ENCODE data around the gene RAB3D. TPM values are rescaled to one million over a fixed set of nuclear protein-coding genes. Genes with fewer than 3 reads are reported as not detected.

RAB3D gene
- total and polyA plus RNA-seq, 4 donors: 16.0 to 73.2 (median 23.3) TPM

DNA sequence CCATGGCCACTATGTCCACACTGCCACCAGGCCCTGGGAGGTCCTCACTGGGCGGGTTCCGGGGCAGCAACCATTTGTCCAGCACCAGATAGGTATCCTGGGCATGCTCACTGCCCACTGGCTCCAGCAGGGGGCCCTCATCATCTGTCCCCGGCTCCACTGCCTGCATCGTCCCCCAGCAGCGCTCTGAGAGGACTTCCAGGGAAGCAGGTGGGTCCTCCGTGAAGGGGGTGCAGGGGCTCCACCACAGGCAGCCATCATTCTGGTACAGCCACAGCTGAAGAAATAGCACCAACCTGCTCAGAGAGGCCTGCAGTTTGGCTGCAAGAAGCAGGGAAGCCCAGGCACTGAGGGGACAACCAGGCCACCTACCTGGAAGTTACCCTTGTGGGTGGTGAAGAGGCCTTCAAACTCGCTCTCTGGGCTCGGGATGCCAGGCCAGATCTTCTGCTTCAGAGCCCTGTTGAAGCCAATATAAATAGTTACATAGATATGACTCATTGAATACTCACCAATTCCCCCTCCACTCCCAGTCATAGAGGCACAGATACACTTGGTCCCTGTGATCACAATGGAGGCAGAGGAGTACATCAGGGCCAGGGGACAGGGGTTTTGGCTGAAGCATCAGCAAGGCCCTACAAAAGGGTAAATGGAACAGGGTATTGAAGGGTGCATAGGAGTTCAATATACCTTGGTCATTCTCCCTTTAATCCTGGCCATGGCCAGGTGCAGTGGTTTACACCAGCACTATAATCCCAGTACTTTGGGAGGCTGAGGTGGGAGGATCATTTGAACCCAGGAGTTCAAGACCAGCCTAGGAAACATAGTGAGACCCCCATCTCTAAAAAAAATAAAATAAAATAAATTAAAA lies 39.1 kb upstream of the RAB3D start:
- Histone ChIP-seq H3K9ac (ENCODE audit: insufficient read depth in 1 of 2, low read length in 2 of 2) (no peak overlapping the region), H3K27ac (ENCODE audit: low read depth in 1 of 2, low read length in 1 of 2) (peak overlapping the region in 1 of 2 donors; percentile 26), H3K9me3 (ENCODE audit: control insufficient read depth in 4 of 4, insufficient read depth in 3 of 4, low read length in 3 of 4) (peaks cover 0 to 2% (median 0%) of the 10 kb centered on the region in 4 donors), H3K36me3 (ENCODE audit: control insufficient read depth in 4 of 4, insufficient read depth in 4 of 4, low read length in 4 of 4) (peaks cover 0 to 5% (median 0%) of the 10 kb centered on the region in 4 donors), H3K4me1 (ENCODE audit: control insufficient read depth in 5 of 5, insufficient read depth in 5 of 5, low read length in 5 of 5) (peaks cover 0 to 32% (median 16%) of the 10 kb centered on the region in 5 donors), H3K4me3 (no peak overlapping the region), H3K27me3 (ENCODE audit: control insufficient read depth in 3 of 3, insufficient read depth in 3 of 3, low read length in 2 of 3) (peaks cover 0 to 6% (median 3%) of the 10 kb centered on the region in 3 donors)
- DNase-seq (peak; percentile 43 to 59 (median 54)), ATAC-seq (ENCODE audit: insufficient read depth, low FRiP score) (no peak)
- TF ChIP-seq, protein P1, sequence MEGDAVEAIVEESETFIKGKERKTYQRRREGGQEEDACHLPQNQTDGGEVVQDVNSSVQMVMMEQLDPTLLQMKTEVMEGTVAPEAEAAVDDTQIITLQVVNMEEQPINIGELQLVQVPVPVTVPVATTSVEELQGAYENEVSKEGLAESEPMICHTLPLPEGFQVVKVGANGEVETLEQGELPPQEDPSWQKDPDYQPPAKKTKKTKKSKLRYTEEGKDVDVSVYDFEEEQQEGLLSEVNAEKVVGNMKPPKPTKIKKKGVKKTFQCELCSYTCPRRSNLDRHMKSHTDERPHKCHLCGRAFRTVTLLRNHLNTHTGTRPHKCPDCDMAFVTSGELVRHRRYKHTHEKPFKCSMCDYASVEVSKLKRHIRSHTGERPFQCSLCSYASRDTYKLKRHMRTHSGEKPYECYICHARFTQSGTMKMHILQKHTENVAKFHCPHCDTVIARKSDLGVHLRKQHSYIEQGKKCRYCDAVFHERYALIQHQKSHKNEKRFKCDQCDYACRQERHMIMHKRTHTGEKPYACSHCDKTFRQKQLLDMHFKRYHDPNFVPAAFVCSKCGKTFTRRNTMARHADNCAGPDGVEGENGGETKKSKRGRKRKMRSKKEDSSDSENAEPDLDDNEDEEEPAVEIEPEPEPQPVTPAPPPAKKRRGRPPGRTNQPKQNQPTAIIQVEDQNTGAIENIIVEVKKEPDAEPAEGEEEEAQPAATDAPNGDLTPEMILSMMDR (IDR thresholded peaks at IDR 0.05; ENCODE audit: control extremely low read depth, extremely low read depth): peak; percentile 12
- WGBS, 2 donors: 46 to 51% methylated on average over 8 of the region's 8 CpGs

DNA sequence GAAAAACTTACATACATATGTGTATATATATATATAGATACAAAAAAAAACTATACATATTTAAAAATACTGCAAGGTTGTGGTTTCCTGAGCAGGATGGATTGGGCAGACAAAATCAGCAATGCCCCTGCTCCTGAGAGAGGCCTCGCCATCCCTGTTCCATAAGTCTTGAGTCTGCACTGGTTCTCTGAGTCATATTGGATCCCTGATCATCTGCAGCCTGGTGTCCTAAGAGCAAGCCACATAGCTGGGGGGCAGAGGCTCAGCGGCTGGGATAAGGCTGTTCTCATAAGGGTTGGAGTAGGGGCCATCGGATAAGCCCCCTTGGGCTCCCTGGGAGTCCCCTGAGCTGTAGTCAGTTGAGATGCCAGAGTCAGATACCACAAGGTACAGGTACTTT lies 38.3 kb upstream of the RAB3D start:
- TF ChIP-seq, protein P1 (IDR thresholded peaks at IDR 0.05; ENCODE audit: control extremely low read depth, extremely low read depth): no peak
- H3K27ac ChIP-seq (ENCODE audit: low read depth in 1 of 2, low read length in 1 of 2): peak overlapping the region in 1 of 2 donors; percentile 26
- H3K27me3 ChIP-seq (ENCODE audit: control insufficient read depth in 3 of 3, insufficient read depth in 3 of 3, low read length in 2 of 3): peaks cover 0 to 5% (median 2%) of the 10 kb centered on the region in 3 donors
- no peak overlapping the region for H3K4me3 ChIP-seq
- peaks cover 0 to 32% (median 15%) of the 10 kb centered on the region in 5 donors for H3K4me1 ChIP-seq (ENCODE audit: control insufficient read depth in 5 of 5, insufficient read depth in 5 of 5, low read length in 5 of 5)
- peaks cover 0 to 2% (median 0%) of the 10 kb centered on the region in 4 donors for H3K9me3 ChIP-seq (ENCODE audit: control insufficient read depth in 4 of 4, insufficient read depth in 3 of 4, low read length in 3 of 4)
- WGBS, 2 donors: 96 to 98% methylated on average over 3 of the region's 3 CpGs
- no peak overlapping the region for H3K9ac ChIP-seq (ENCODE audit: insufficient read depth in 1 of 2, low read length in 2 of 2)
- no peak for DNase-seq
- ATAC-seq (ENCODE audit: insufficient read depth, low FRiP score): no peak
- peaks cover 0 to 5% (median 0%) of the 10 kb centered on the region in 4 donors for H3K36me3 ChIP-seq (ENCODE audit: control insufficient read depth in 4 of 4, insufficient read depth in 4 of 4, low read length in 4 of 4)

DNA sequence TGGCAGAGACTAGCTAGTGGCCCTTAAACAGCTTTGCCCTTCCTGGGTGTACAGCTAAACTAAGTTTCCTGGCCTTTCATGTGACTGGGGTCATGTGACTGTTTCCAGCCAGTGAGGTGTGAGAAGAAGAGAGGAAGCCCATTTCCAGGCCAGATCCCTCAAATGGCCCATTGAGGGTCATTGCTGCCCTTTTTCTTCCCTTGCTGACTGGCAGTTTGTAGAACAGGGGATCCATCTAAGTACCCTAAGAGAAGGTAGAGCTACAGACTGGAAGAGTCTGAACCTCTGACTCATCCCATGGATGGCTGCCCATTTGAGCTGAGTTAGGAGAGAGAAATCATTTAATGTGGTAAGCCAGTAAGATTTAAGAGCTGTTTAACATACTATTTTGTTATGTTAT lies 37.8 kb upstream of the RAB3D start:
- ATAC-seq (ENCODE audit: insufficient read depth, low FRiP score) (no peak), DNase-seq (no peak)
- Histone ChIP-seq H3K4me1 (ENCODE audit: control insufficient read depth in 5 of 5, insufficient read depth in 5 of 5, low read length in 5 of 5) (peaks cover 0 to 32% (median 13%) of the 10 kb centered on the region in 5 donors), H3K4me3 (no peak overlapping the region), H3K9ac (ENCODE audit: insufficient read depth in 1 of 2, low read length in 2 of 2) (no peak overlapping the region), H3K9me3 (ENCODE audit: control insufficient read depth in 4 of 4, insufficient read depth in 3 of 4, low read length in 3 of 4) (no peaks in the 10 kb centered on the region), H3K27me3 (ENCODE audit: control insufficient read depth in 3 of 3, insufficient read depth in 3 of 3, low read length in 2 of 3) (peaks cover 0 to 3% (median 0%) of the 10 kb centered on the region in 3 donors), H3K36me3 (ENCODE audit: control insufficient read depth in 4 of 4, insufficient read depth in 4 of 4, low read length in 4 of 4) (peaks cover 0 to 5% (median 0%) of the 10 kb centered on the region in 4 donors), H3K27ac (ENCODE audit: low read depth in 1 of 2, low read length in 1 of 2) (peak overlapping the region in 1 of 2 donors; percentile 27)
- TF ChIP-seq, protein P1 (IDR thresholded peaks at IDR 0.05; ENCODE audit: control extremely low read depth, extremely low read depth): no peak

Data from lung (tissue), 12 donors.